Activated B cell treated with CpG ODN at 0.5 μM for 24 hours (primary cell): Measurements from ENCODE around the gene CNNM3. TPM values are rescaled to one million over a fixed set of nuclear protein-coding genes. Genes with fewer than 3 reads are reported as not detected.
A peak's percentile ranks its signal among the peaks of the same experiment; 100 is the strongest.

ENCODE experiments used
- ATAC-seq: fragments of 200-7000 bp; cut with Tn5 transposase; one replicate; pipeline ENCODE4 v1.10.0; 2021; ENCODE audit warnings: low read depth, mild to moderate bottlenecking, moderate library complexity
- CTCF ChIA-PET: fragments of 350-600 bp; sonication (Branson Sonifier 250); formaldehyde crosslinking; loops from one replicate; lab custom pipeline; 2021; ENCODE audit warnings: antibody characterized with exemption; lab: Charles Lee
- POLR2A ChIA-PET: fragments of 350-600 bp; sonication (Branson Sonifier 250); formaldehyde crosslinking; loops from one replicate; lab custom pipeline; 2021; ENCODE audit warnings: antibody characterized with exemption; lab: Charles Lee
- DNase-seq: peaks from one replicate; pipeline ENCODE4 v3.0.0; 2022
- H3K27ac Mint-ChIP-seq: one replicate; pipeline ENCODE4 v1.8.0; 2020; ENCODE audit warnings: mixed read lengths
- H3K27me3 Mint-ChIP-seq: one replicate; pipeline ENCODE4 v1.8.0; 2021; ENCODE audit warnings: mixed read lengths
- H3K36me3 Mint-ChIP-seq: one replicate; pipeline ENCODE4 v1.8.0; 2021; ENCODE audit warnings: low read depth, mixed read lengths
- H3K4me1 Mint-ChIP-seq: one replicate; pipeline ENCODE4 v1.8.0; 2021; ENCODE audit warnings: mixed read lengths
- H3K4me3 Mint-ChIP-seq: one replicate; pipeline ENCODE4 v1.8.0; 2020; ENCODE audit warnings: mild to moderate bottlenecking, mixed read lengths
- H3K9me3 Mint-ChIP-seq: one replicate; pipeline ENCODE4 v1.8.0; 2020; ENCODE audit warnings: mixed read lengths
- intact Hi-C: fragments of 100-400 bp; cut with micrococcal nuclease; formaldehyde crosslinking; loops from one replicate; pipeline ENCODE4 v1.15.1; 2024
- total RNA-seq: library from RNA; stranded (reverse); gene quantifications from 2 replicates; pipeline ENCODE4 v1.2.3, GENCODE V29; 2022
- TF ChIP-seq, protein P1 (sequence below): fragments of 200-600 bp; IDR thresholded peaks from one replicate; pipeline ENCODE4 v1.8.0; 2022; ENCODE audit warnings: antibody characterized with exemption, mild to moderate bottlenecking

Gene CNNM3
- total RNA-seq, 1 donor from 2014 or later: 20.3 TPM

DNA sequence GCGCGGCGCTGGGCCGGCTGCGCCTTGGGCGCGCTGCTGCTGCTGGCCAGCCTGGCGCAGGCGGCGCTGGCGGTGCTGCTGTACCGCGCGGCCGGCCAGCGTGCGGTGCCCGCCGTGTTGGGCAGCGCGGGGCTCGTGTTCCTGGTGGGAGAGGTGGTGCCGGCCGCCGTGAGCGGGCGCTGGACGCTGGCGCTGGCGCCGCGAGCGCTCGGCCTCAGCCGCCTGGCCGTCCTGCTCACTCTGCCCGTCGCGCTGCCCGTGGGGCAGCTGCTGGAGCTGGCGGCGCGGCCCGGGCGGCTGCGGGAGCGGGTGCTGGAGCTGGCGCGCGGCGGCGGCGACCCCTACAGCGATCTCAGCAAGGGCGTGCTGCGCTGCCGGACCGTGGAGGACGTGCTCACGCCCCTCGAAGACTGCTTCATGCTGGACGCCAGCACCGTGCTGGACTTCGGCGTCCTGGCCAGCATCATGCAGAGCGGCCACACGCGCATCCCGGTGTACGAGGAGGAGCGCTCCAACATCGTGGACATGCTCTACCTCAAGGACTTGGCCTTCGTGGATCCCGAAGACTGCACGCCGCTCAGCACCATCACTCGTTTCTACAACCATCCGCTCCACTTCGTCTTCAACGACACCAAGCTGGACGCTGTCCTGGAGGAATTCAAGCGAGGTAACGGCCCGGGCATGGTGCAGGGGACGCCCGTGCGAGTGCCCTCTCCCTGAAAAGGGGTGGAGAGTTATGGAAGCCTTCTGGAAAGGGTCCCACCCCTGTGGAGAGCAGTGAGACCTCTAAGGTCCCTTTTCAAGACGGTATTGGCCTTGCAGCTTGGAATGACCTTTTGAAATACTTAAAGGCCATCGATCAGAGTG is 1.0 kb downstream of the CNNM3 start:
- ATAC-seq (no peak), DNase-seq (no peak)
- POLR2A ChIA-PET: interaction anchor here (0.6 to 2.0 kb wide), 13 partner anchors 10 to 193 kb away, joined by 3 to 21 read pairs (median 5); partner anchors contain the start of genes ANKRD39, CNNM4 and KANSL3
- Mint-ChIP-seq H3K4me3 (peak overlapping the region; percentile 79), H3K4me1 (peaks cover 59% of the 10 kb centered on the region), H3K27ac (peak overlapping the region; percentile 46), H3K27me3 (no peaks in the 10 kb centered on the region), H3K9me3 (no peaks in the 10 kb centered on the region), H3K36me3 (peaks cover 40% of the 10 kb centered on the region)
- intact Hi-C loops: loop anchor here (1.0 to 5.0 kb wide), 9 partner anchors 16 to 845 kb away; partner anchors contain the start of genes ACTR1B, ANKRD39, CIAO1 and CNNM4
- TF ChIP-seq, protein P1, sequence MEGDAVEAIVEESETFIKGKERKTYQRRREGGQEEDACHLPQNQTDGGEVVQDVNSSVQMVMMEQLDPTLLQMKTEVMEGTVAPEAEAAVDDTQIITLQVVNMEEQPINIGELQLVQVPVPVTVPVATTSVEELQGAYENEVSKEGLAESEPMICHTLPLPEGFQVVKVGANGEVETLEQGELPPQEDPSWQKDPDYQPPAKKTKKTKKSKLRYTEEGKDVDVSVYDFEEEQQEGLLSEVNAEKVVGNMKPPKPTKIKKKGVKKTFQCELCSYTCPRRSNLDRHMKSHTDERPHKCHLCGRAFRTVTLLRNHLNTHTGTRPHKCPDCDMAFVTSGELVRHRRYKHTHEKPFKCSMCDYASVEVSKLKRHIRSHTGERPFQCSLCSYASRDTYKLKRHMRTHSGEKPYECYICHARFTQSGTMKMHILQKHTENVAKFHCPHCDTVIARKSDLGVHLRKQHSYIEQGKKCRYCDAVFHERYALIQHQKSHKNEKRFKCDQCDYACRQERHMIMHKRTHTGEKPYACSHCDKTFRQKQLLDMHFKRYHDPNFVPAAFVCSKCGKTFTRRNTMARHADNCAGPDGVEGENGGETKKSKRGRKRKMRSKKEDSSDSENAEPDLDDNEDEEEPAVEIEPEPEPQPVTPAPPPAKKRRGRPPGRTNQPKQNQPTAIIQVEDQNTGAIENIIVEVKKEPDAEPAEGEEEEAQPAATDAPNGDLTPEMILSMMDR: no peak
- CTCF ChIA-PET: interaction anchor here (0.8 to 2.6 kb wide), 8 partner anchors 10 to 296 kb away, joined by 3 to 11 read pairs (median 3); partner anchors contain the start of genes ANKRD36 and ANKRD39

DNA sequence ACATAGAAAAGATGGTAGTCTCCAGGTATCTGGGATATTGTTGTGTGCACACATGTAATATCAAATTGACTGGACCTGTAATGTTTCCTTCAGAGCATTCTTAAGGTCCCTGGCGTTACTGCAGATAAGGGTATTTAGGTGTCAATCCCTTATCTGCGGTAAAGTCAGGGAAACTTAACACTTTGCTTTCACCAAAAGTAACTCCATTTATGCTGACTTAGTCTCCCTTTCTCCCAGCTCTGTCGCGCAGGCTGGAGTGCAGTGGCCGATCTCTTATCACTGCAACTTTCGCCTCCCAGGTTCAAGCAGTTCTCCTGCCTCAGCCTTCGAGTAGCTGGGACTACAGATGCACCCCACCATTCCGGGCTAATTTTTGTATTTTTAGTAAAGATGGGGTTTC is 1.8 kb downstream of the CNNM3 start:
- ChIA-PET CTCF (interaction anchor here (2.1 kb wide), 1 partner anchor 40 kb away, joined by 7 read pairs; the partner anchor contains the start of gene ANKRD39), POLR2A (interaction anchor here (0.7 to 1.1 kb wide), 3 partner anchors 12 to 192 kb away, joined by 3 to 4 read pairs (median 3); no protein-coding TSS in a partner anchor)
- intact Hi-C loops: loop anchor here (2.0 to 5.0 kb wide), 4 partner anchors 17 to 844 kb away; partner anchors contain the start of genes ACTR1B, CIAO1 and TMEM127
- peaks cover 58% of the 10 kb centered on the region for H3K4me1 Mint-ChIP-seq
- no peak for DNase-seq
- peak overlapping the region; percentile 79 for H3K4me3 Mint-ChIP-seq
- TF ChIP-seq, protein P1: no peak
- no peak for ATAC-seq
- peak overlapping the region; percentile 46 for H3K27ac Mint-ChIP-seq
- peaks cover 38% of the 10 kb centered on the region for H3K36me3 Mint-ChIP-seq
- H3K9me3 Mint-ChIP-seq: no peaks in the 10 kb centered on the region
- no peaks in the 10 kb centered on the region for H3K27me3 Mint-ChIP-seq

DNA sequence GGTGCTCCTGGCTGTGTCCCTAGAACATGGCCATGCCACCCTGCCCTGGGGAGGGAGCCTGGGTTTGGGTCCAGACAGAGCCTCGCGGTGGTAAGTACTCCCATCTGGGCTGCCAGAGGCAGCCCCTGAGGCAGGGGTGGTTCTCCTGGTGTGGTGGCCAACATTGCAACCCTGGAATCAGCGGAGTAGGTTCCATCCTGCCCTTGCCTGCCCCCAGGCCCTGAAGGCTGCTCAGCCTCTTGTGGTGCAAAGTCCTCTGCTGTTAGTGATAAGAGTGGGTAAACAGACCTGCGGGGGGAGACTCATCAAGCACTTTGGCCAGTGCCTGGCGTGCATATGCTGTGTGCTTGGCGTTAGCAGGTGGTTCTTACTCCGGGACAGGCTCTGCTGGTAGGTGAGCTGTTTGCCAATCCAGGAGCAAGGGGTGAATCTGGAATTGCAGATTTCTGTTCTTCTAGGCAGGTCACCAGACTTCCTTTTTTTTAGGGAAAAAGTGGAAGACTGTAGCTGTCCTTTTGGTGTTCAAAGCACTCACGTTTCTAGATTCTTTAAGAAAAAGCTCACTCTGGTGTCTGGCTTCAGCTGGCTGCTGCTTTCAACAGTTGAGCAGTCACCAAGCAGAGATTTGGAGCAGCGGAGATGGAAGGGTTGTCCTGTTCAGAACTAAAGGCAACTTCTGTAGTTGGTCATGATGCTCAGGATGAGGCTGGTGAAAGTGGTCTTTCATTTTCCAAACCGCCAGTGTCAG is 3.2 kb downstream of the CNNM3 start:
- peaks cover 42% of the 10 kb centered on the region for H3K36me3 Mint-ChIP-seq
- TF ChIP-seq, protein P1: no peak
- H3K27ac Mint-ChIP-seq: no peak overlapping the region
- peak overlapping the region; percentile 79 for H3K4me3 Mint-ChIP-seq
- DNase-seq (no peak), ATAC-seq (no peak)
- intact Hi-C loops: loop anchor here (5.0 kb wide), 2 partner anchors 552 to 843 kb away; partner anchors contain the start of genes ACTR1B, CIAO1 and TMEM127
- H3K27me3 Mint-ChIP-seq: no peaks in the 10 kb centered on the region
- ChIA-PET POLR2A (interaction anchor here (1.2 kb wide), 1 partner anchor 9 kb away, joined by 3 read pairs; no protein-coding TSS in a partner anchor), CTCF (interaction anchor here (1.2 to 2.1 kb wide), 2 partner anchors 39 to 293 kb away, joined by 3 to 7 read pairs; partner anchors contain the start of gene ANKRD39)
- H3K9me3 Mint-ChIP-seq: no peaks in the 10 kb centered on the region
- H3K4me1 Mint-ChIP-seq: peaks cover 58% of the 10 kb centered on the region

DNA sequence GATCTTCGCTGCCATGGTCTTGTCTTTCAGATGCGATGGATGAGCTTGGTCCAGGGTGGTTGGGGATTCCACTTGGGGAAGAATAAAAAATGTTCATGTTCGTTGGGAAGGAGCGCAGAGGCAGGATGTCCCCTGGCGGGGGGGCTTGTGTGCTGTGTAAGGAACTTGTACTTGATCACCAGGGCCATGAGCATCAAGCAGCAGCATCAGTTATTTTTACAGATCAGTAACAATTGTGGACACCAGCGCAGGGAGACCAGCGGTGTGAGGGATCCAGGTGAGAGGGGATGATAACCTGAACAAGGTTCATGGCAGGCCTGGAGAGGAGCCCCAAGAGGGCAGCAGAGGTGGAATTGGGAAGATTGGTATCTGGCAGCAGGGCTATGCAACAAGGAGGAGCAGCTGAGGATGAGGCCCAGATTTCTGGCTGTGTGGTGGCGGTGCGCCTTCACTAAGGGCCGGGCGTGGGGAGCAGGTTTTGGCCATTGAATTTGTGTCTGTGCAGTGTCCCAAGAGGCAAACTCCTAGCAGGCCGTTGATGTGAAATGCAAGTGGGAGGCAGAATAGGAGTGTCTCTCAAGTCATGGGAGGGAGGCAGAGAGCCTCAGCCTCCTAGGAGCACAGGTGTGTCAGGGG is 3.9 kb downstream of the CNNM3 start:
- Mint-ChIP-seq H3K4me1 (peaks cover 57% of the 10 kb centered on the region), H3K27ac (no peak overlapping the region), H3K9me3 (no peaks in the 10 kb centered on the region), H3K4me3 (peak overlapping the region; percentile 4), H3K36me3 (peaks cover 47% of the 10 kb centered on the region), H3K27me3 (no peaks in the 10 kb centered on the region)
- ATAC-seq: no peak
- CTCF ChIA-PET: interaction anchor here (2.1 kb wide), 1 partner anchor 38 kb away, joined by 7 read pairs; the partner anchor contains the start of gene ANKRD39
- TF ChIP-seq, protein P1: no peak
- intact Hi-C loops: loop anchor here (5.0 kb wide), 2 partner anchors 553 to 842 kb away; partner anchors contain the start of genes ACTR1B, CIAO1 and TMEM127
- POLR2A ChIA-PET: interaction anchor here (0.6 to 1.2 kb wide), 2 partner anchors 9 to 14 kb away, joined by 3 read pairs; no protein-coding TSS in a partner anchor
- DNase-seq: no peak
